SH-SY5Y (cell line): ENCODE data around the gene ATP13A1.

ENCODE experiments used
- GATA2 ChIP-seq: IDR thresholded peaks from 2 replicates; pipeline ENCODE4 v1.6.1; 2011; ENCODE audit warnings: mild to moderate bottlenecking, low read depth, low read length
- GATA3 ChIP-seq: IDR thresholded peaks from 2 replicates; pipeline ENCODE4 v1.6.1; 2011; ENCODE audit warnings: low read depth, mild to moderate bottlenecking, low read length, moderate library complexity

DNA sequence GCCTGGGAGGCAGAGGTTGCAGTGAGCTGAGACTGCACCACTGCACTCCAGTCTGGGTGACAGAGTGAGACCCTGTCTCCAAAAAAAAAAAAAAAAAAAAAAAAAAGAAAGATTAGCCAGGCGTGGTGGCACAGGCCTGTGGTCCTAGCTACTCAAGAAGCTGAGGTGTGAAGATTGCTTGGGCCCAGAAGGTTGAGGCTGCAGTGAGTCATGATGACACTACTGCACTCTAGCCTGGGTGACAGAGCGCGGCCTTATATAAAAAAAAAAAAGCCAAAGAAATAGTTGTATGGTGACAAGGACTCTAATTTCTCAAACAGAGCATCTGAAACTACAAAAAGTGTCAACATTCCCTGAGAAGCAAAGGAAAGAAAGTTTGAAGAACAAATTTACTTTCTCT lies 48.4 kb downstream of the ATP13A1 start:
- TF ChIP-seq GATA2: no peak
- TF ChIP-seq GATA3: no peak
